ENCODE measurements around the gene CRYM.
"Not testable (repeated sequence)": the region's sequence is repeated elsewhere in the genome, so short reads cannot be mapped to it uniquely, and the experiment has no call there.

CRYM gene

DNA sequence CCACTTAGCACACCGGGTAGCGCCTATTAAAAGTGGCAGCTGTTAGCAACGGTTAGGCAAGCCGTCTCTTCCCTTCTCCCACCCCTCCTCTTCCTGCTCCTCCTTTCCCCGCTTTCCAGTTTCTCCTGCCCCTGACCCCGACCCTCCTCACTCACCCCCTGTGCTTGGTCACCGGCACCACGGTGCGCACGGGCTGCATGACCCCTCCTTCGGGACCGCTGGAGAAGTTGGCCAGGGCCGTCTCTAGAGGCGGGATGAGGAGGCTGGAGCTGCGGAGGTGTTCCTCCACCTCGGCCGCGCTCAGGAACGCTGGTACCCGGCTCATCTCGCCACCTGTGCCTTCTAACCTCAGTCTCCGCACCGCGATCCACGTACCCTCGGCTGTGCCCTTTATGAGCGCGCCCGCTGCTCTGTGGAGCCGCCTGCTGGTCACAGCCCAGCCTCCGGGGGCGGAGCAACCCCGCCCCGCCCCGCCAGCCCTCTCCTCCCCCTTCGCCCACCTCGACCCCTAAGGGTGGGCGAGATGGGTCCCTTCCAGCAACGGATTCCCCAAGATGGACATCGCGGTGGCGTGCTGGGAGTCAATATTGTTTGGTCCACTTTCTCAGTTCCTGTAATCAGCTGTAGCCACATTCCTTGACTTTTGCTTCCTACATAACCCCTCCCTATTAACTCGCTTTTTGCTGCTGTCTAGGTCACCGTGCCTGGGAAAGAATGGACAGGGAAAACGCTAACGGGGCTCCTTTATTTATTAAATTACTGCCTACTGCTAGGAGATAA lies at the start of gene CRYM:
Gene CRYM (minus strand): TSS at position 364 of the 780 bp plus-strand sequence. CDS start 39 bp downstream, at position 325.
- DNase-seq (ENCODE audit: low read depth): no peak

DNA sequence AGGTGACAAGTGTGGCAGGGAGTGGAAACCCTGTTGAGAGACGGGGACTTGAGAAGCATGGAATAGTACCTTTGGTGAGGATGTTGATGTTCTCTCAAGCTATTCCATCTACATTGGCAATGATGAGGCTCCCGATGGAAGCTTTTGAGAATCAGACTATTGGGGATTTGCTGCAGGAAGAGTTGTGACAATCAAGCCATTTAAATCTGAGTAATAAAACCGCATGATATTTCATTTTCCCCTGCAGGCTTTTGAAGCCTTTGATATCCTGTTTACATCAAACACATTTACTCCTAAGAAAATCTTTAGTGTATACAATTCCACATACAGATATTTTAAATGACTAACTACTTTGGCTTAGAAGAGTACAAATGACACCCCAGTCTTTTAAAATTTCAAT lies 49.0 kb upstream of the CRYM start:
- DNase-seq (ENCODE audit: low read depth): no peak

DNA sequence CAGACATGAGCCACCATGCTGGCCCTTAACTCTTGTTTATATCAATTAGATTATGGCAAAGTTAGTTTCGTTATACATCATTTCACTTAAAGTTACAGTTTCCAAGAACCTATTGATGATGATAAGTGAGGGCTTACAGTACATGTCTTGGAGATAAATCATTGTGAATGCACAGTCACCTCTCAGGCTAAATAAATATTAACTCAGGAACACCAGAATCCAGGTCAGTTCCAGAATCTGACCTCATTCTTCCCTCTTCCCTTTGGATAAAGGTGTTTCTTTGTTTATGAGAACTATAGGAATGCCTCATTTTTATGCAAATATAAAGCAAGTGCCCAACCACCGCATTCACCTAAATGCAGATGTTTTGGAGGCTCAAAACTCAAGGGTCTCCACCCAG lies 48.4 kb upstream of the CRYM start:
- DNase-seq (ENCODE audit: low read depth): no peak

DNA sequence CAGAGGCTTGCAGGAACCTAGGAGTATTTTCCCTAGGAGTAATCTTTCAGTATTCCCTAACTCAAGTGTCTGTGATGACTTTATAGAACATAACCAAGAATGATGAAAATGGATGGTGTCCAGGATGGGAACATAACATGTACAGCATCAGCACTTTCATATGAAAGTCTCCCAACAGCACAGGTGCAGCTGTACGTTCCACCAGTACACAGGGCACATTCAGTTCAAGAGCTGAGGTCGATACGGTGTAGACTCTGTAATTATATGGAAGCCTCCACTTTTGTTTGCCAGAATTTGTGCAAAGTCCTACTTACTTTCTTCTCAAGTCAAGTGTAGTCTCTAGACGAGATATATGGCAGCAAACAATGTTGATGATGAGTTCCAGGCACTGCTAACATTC lies 46.2 kb upstream of the CRYM start:
- no peak for DNase-seq (ENCODE audit: low read depth)

DNA sequence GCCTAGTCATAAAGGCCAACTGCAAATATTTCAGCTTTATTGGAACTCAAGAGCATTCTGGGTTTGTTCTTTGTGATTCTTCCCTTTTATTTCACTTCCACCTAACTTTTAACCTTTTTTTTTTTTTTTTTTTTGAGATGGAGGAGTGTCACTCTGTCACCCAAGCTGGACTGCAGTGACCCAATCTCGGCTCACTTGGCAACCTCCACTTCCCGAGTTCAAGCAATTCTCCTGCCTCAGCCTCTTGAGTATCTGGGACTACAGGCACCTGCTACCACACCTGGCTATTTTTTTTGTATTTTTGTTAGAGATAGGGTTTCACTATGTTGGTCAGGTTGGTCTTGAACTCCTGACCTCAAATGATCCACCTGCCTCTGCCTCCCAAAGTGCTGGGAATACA lies 44.2 kb upstream of the CRYM start:
- not testable (repeated sequence) for DNase-seq (ENCODE audit: low read depth)

DNA sequence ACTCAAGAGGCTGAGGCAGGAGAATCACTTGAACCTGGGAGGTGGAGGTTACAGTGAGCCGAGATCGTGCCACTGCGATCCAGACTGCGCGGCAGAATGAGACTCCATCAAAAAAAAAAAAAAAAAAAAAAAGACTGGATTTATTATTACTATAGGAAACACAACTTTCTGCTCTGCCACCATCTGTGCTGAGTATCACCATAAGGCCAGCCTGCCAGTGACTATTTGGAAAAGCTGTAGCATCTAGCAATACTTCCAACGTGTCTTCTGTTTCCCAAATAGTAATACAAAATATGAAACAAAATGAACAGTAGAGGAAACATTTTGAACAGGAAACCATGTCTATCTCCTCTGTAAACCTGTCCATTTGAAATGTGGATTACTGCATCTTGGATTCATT lies 43.6 kb upstream of the CRYM start:
- DNase-seq (ENCODE audit: low read depth): no peak

DNA sequence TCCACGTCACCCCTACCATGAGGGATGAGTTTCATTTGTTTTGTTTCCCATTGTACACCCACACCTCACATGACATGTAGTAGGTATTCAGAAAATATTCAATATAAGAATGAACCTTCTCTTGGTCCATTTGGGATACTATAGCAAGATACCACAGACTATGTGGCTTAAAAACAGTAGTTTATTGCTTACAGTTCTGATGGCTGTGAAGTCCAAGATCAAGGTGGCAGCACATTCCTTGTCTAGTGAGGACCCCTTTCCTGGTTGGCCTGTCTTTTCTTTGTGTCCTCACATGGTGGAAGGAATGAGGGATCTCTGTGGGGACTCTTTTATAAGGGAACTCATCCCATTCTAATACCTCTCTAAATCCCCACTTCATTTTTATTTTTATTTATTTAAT lies 36.2 kb upstream of the CRYM start:
- DNase-seq (ENCODE audit: low read depth): no peak

DNA sequence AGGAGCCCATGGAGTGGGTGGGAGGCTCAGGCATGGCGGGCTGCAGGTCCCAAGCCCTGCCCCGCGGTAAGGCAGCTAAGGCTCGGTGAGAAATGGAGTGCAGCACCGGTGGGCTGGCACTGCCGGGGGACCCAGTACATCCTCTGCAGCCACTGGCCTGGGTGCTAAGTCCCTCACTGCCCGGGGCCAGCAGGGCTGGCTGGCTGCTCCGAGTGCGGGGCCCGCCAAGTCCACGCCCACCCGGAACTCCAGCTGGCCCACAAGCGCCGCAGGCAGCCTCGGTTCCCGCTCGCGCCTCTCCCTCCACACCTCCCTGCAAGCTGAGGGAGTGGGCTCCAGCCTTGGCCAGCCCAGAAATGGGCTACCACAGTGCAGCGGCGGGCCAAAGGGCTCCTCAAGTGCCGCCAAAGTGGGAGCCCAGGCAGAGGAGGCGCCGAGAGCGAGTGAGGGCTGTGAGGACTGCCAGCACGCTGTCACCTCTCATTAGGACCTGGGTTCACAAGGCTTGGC lies 34.8 kb upstream of the CRYM start:
- DNase-seq (ENCODE audit: low read depth): not testable (repeated sequence)

DNA sequence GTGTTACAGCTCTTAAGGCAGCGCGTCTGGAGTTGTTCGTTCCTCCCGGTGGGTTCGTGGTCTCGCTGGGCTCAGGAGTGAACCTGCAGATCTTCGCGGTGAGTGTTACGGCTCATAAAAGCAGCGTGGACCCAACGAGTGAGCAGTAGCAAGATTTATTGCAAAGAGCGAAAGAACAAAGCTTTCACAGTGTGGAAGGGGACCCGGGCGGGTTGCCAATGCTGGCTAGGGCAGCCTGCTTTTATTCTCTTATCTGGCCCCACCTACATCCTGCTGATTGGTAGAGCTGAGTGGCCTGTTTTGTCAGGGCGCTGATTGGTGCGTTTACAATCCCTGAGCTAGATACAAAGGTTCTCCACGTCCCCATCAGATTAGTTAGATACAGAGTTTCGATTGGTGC lies 34.0 kb upstream of the CRYM start:
- not testable (repeated sequence) for DNase-seq (ENCODE audit: low read depth)

DNA sequence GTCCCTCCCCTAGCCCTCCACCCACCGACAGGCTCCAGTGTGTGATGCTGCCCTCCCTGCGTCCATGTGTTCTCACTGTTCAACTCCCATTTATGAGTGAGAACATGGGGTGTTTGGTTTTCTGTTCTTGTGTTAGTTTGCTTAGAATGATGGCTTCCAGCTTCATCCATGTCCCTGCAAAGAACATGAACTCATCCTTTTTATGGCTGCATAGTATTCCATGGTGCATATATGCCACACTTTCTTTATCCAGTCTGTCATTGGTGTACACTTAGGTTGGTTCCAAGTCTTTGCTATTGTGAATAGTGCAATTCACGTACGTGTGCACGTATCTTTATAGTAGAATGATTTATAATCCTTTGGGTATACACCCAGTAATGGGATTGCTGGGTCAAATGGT lies 28.6 kb upstream of the CRYM start:
- not testable (repeated sequence) for DNase-seq (ENCODE audit: low read depth)

DNA sequence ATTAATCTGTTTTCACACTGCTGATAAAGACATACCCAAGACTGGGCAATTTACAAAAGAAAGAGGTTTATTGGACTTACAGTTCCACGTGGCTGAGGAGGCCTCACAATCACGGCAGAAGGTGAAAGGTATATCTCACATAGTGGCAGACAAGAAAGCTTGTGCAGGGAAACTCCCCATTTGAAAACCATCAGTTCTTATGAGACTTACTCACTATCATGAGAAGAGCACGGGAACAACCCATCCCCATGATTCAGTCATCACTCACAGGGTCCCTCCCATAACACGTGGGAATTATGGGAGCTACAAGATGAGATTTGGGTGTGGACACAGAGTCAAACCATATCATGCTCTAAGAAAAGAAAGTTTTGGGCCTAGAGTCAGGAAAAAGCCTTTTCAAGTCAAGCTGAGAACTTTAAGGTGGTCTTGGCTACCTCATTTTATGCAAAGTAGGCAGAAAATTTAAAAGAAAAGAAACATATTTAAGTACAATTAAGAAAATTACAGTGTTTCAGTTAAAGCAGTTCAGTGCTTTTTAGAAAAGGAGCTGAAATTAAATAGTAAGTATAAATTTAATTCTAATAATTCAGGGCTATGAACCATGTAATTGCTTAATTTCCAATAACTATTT lies 24.9 kb upstream of the CRYM start:
- no peak for DNase-seq (ENCODE audit: low read depth)

DNA sequence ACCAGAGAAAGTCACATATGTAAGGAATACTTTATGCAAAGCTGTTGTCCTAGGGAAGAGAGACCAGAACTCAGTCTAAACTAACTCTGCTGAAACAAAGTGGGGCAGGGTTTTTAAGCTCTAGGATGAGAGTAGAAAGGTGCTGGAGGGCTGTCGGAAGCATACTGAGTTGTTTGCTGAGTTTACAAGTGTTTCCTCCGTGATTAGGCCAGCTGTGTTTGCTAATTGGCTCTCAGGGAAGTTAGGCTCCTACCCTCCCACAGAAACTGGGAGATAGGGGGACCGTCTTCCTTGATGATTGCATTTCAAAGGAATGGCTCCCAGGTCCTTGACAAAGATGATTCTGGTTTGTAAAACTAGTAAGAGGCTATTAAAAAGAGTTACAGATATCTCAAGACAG lies 24.4 kb upstream of the CRYM start:
- DNase-seq (ENCODE audit: low read depth): no peak

DNA sequence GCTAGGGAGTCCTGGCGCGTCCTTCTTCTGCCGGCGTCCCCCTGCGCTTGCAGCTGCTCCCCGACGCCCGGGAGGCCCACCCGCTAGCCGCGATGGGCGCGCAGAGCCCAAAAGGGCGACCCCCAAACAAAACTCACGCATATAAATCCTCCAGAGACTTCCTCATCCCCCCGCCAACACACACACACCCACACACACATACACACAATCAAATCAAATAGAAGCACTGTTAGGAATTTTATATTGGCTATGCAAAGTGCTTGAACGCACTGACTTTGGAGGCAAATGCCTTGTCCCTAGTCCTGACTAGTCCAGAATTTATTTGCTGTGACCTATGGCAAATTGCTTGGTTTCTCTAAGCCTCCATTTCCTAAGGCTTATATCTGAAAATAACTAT lies 23.8 kb upstream of the CRYM start:
- no peak for DNase-seq (ENCODE audit: low read depth)

DNA sequence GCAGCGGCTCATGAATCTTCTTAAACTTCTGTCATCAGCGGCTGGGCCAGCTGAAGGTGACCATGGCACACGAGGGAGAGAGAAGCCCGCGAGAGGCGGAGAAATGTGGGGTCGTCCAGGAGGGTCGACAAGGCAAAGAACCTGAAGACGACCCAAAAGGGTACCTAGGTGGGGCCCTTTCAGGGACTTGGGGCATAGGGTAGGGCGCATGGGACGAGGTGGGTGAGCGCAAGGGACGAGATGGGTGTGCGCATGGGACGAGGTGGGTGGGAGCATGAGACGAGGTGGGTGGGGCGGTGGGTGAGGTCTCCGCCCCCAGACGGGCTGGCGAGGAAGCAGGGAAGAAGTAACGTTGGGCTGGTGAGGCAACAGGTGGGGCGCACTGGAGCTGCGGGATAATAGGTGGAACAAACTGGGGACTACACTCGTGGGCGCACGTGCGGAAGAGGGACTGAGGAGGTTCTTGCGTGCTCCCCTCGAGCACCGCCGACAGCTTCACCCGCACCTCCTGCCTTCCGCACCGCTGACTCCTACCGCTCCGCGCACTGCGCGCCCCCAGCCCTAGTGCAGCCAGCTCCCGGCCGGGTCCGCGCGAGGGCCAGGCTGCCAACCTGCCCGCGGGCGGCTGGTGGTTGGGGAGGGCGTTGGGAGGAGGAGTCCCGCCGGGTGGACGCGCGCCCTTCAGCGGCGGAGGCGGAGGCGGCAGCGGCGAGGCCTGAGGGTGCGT lies 23.2 kb upstream of the CRYM start:
- DNase-seq (ENCODE audit: low read depth): no peak

DNA sequence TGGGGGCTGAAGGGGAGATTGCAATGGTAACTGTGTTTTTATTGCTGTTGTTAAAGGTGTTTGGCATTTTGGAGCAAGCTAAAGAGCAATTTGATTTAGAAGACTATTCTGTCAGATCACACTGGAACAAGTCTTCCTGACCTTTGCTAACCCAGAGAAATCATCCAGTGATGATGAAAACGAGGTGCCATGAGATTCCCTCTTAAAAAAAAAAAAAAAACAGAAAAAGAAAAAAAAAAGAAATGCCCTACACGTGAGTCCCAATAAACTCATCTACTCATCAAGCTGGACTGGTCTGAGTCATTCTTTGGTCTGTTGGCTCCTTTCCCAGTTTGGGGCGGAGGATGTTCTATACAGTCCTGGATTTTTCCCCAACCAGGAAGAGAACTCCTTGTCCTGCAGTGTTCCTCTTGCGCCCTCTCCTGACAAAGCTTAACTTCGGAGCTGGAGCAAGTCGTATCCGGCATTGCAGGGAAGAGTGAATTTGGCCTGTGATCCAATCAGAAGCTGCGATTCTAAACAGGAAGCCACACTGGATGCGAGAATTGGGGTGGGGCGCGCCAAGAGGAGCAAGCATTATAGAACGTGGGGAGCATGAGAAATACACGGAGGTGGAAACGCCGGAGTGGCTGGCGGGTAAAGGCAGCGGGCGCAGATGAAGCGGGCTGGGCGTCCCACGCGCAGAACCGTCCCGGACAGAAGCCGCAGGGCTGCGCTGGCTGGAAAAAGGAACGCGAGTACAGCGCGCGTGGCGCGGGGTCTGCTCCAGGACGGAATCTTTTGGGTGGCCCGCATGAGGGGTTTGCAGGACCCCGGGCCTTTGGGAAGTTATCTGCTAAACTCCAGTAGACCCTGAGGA lies 22.4 kb upstream of the CRYM start:
- DNase-seq (ENCODE audit: low read depth): no peak

DNA sequence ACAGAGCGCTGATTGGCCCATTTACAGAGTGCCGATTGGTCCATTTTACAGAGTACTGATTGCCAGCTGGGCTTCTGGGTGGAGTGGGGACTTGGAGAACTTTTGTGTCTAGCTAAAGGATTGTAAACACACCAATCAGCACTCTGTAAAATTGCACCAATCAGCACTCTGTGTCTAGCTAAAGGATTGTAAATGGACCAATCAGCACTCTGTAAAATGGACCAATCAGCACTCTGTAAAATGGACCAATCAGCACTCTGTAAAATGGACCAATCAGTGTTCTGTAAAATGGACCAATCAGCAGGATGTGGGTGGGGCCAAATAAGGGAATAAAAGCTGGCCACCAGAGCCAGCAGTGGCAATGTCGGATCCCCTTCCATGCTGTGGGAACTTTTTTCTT lies 11.7 kb upstream of the CRYM start:
- DNase-seq (ENCODE audit: low read depth): not testable (repeated sequence)

DNA sequence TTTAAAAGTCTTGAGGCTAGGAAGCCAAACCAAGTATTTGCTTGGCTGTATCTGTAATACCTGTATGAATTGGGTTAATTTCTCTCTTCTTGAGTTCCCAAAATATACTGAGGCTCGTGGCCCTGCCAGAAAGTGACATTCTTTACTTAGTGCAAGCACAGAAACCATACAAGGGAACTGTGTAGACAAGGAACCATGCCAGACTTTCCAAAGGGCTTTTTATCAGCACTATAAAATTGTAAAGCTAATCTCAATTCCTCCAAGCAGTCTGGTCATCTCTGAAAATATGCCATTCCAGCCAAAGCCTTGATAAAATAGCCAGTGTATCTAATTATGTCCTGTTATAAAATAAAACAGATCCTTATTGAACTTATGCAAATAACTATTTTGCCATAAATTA lies 7.2 kb upstream of the CRYM start:
- no peak for DNase-seq (ENCODE audit: low read depth)

DNA sequence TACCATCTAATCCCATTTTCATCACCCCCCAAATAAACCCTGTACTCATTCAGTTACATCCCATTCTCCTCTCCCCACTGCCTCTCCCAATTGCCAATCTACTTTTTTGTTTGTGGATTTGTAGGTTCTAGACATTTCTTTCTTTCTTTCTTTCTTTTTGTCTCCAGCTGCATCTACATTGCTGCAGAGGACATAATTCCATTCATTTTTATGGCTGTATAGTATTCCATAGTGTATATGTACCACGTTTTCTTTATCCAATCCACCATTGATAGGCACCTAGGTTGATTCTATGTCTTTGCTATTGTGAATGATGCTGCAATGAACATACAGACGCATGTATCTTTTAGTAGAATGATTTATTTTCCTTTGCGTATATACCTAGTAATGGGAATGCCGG lies 6.3 kb upstream of the CRYM start:
- DNase-seq (ENCODE audit: low read depth): no peak

DNA sequence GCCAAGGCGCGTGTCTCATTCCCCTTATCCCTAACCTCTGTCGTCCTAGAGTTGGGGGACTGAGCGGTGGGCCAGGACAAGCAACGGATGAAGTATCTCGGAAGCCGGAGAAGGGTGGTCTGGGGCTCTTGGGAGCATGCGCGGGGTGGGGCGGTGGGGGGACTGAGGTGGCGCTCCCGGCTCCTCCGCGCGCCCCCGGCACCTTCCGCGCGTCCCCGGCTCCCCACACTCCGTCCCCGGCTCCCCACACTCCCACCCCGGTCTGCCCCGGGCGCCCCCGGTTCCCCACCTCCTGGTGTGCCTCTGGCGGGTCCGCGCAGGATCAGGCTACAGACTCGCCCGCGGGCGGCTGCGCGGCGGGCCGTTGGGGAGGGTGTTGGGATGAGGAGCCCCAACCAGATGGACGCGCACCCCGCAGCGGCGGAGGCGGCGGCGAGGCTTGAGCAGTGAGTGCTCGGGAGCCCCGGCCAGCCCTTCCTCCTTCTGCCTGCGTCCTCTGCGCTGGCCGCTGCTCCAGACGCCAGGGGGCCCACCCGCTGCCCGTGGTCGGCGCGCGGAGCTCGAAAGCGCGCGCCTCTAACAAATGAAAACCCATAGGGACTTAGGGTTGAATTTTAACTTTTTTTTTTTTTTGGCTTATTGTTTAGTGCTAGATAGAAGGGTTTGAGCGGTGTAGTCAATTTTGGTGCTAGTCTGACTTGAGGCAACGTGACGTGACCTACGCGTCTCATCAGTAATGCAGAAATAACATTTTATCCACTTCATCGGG lies 5.6 kb upstream of the CRYM start:
- DNase-seq (ENCODE audit: low read depth): no peak

DNA sequence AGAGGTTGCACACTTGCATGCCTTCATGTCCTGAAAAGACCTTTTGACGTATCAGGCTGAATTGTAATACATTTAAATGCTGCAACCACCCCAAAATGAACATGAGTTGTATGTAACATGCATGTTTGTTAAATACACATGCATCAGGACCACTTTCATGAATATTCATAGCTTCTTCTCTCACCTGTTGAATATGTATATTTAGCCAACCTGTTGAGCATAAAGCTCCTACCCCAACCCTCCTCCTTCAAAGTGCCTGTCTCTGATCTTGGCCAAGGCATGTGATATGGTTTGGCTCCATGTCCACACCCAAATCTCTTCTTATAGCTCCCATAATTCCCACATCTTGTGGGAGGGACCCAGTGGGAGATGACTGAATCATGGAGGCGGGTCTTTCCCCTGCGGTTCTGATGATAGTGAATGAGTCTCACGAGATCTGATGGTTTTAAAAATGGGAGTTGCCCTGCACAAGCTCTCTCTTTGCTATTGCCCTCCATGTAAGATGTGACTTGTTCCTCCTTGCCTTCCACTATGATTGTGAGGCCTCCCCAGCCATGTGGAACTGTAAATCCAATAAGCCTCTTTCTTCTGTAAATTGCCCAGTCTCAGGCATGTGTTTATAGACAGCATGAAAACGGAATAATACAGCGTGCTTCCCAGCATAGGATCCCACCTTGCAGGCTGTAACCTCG lies 3.8 kb upstream of the CRYM start:
- no peak for DNase-seq (ENCODE audit: low read depth)

DNA sequence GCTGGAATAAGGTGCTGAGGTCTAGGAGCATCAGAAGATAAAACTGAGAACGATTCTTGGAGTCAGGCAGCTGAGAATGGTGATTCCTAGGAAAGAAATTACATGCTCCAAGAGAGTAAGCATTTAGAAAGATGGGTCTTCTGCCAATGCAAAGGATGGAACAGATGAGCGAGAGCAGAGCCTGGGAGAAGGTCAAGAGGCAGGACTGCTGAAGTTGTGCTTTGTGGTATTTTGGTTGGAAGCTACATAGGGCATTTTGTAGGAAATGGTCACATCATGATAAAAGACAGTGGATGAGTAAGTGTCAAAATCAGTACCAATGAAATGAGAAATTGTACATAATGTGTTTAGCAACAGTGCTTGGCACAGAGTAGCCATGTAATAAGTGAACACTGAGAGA lies 1.4 kb upstream of the CRYM start:
- DNase-seq (ENCODE audit: low read depth): no peak
